ENCODE measurements around the gene ANAPC10.

ANAPC10 gene

DNA sequence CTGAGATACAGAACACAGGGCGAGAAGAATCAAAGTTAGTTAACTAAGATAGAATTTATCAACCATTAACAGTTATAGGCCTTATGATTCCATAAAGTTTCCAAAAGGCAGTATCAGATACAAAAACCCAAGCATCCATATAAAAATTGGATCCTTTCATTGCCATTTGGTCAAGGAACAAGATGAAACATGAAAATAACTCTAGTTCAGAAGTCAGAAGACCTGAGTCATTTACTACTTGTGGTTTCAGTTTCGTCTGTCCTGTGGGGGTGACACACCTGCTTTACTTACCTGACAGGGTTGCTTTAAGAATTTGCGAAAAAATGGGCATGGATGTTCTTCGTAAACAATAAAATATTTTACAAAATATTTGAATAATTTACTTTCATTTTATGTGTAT is 130.8 kb downstream of the ANAPC10 start:
- H3K4me1 ChIP-seq: no peaks in the 10 kb centered on the region
- no peak for TF ChIP-seq CTCF (IDR thresholded peaks at IDR 0.05; ENCODE audit: low read depth, low read length)
- no peaks in the 10 kb centered on the region for H3K36me3 ChIP-seq
- no peak overlapping the region for H3K4me3 ChIP-seq (ENCODE audit: low read depth, low read length)
- no peaks in the 10 kb centered on the region for H3K9me3 ChIP-seq
- no peak for DNase-seq
- no peaks in the 10 kb centered on the region for H3K27me3 ChIP-seq

DNA sequence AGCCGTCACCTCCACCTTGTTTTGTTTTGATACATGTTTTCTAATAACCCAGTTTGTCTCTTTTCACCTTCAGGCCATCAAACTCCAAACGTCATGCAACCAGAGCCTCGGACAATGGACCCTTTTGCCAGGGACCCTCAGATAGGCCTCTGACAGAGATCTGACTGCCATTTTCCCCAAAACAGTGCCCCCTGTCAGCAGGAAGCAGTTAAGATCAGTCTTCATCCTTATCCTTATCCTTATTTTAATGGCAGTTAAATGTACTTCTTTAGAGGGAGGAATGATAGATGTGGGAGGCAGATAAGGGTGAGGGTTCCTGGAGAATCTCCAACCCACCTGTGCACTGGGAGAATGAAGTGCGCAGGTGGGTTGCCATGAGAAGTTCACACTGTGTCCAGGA is 135.7 kb downstream of the ANAPC10 start:
- DNase-seq: no peak
- Histone ChIP-seq H3K36me3 (no peaks in the 10 kb centered on the region), H3K4me1 (no peaks in the 10 kb centered on the region), H3K9me3 (no peaks in the 10 kb centered on the region), H3K27me3 (no peaks in the 10 kb centered on the region), H3K4me3 (ENCODE audit: low read depth, low read length) (no peak overlapping the region)
- TF ChIP-seq CTCF (IDR thresholded peaks at IDR 0.05; ENCODE audit: low read depth, low read length): no peak

DNA sequence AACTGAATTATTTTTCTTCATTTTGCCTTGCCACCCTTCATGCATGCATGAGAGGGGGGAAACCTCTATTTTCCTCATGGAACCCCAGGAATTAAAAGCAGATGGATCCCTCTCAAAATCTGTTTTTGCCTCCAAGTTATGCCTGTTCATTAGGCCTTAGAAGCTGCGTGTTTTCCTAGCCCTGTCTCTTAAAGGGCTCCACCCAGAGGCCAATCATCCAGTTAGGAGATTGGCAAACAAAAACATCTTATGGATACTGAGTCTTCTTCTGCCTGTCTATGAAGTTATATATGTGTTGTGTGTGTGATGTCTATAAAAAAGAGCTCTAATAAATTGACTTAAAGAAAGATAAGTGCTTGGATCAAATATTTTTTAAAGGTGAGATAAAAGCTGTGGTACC is 142.9 kb downstream of the ANAPC10 start:
- H3K36me3 ChIP-seq: no peaks in the 10 kb centered on the region
- H3K27me3 ChIP-seq: no peaks in the 10 kb centered on the region
- H3K4me1 ChIP-seq: no peaks in the 10 kb centered on the region
- H3K9me3 ChIP-seq: no peaks in the 10 kb centered on the region
- TF ChIP-seq CTCF (IDR thresholded peaks at IDR 0.05; ENCODE audit: low read depth, low read length): peak; percentile 26; the same call in 1 of the 2 replicates
- no peak overlapping the region for H3K4me3 ChIP-seq (ENCODE audit: low read depth, low read length)
- DNase-seq: no peak

DNA sequence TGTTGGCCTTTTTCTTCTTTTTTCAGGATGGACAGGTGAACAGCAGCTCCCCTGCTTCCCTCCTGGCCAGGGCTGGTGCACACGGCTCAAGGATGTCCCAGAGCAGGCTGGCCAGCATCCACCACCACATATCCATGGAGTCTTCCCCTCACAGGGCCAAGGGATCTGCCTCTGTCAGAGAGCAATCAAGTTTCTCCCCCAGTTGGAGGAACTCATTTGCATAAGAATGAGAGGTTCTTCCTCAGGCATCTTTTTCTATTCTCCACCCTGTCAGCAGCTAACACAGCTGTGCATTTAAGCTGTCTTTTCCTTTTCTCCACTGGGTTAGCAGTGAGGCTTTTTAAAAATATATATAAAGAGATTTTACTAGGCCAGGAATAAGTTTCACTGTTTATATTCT is 143.8 kb downstream of the ANAPC10 start:
- no peak for TF ChIP-seq CTCF (IDR thresholded peaks at IDR 0.05; ENCODE audit: low read depth, low read length)
- H3K27me3 ChIP-seq: no peaks in the 10 kb centered on the region
- H3K9me3 ChIP-seq: no peaks in the 10 kb centered on the region
- no peak overlapping the region for H3K4me3 ChIP-seq (ENCODE audit: low read depth, low read length)
- no peaks in the 10 kb centered on the region; the same call in 1 of the 2 replicates for H3K4me1 ChIP-seq
- H3K36me3 ChIP-seq: no peaks in the 10 kb centered on the region
- no peak for DNase-seq

- H3K27me3 ChIP-seq: no peaks in the 10 kb centered on the region
- H3K9me3 ChIP-seq: no peaks in the 10 kb centered on the region
- no peak for DNase-seq
- TF ChIP-seq CTCF (IDR thresholded peaks at IDR 0.05; ENCODE audit: low read depth, low read length): no peak
- no peak overlapping the region for H3K4me3 ChIP-seq (ENCODE audit: low read depth, low read length)
- no peaks in the 10 kb centered on the region; the same call in 1 of the 2 replicates for H3K4me1 ChIP-seq
- no peaks in the 10 kb centered on the region for H3K36me3 ChIP-seq
Observed at GRCh38 chr4:144948421-144948820, 149.6 kb downstream of the ANAPC10 start.

DNA sequence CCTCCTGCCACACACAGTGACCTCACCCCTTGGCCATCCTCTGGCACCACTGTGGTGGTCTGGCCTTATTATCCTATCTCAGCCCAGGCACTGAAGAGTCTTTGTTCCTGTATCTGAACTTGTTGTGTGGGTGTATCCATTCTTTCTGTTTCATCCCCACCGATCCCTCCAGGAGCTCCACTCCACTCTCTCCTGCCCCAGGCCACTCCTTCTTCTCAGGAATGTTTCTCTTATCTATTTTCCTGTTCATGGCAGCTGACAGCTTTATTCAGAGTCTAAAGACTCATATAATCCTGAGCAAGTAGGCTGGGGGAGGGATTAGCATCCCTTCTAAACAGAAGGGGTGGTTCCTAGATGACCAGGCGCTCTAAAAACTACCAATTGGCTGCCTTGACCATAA is 150.0 kb downstream of the ANAPC10 start:
- Histone ChIP-seq H3K27me3 (no peaks in the 10 kb centered on the region), H3K4me3 (ENCODE audit: low read depth, low read length) (no peak overlapping the region), H3K4me1 (no peaks in the 10 kb centered on the region; the same call in 1 of the 2 replicates), H3K36me3 (no peaks in the 10 kb centered on the region), H3K9me3 (no peaks in the 10 kb centered on the region)
- no peak for TF ChIP-seq CTCF (IDR thresholded peaks at IDR 0.05; ENCODE audit: low read depth, low read length)
- no peak for DNase-seq
